HG03460 (cell line): Measurements from ENCODE around the gene NLGN1.

Experiments
- ATAC-seq: cut with Tn5 transposase; IDR thresholded peaks from one replicate; pipeline ENCODE4 v1.9.1; 2021; ENCODE audit not compliant: unreplicated experiment

The NLGN1 gene

DNA sequence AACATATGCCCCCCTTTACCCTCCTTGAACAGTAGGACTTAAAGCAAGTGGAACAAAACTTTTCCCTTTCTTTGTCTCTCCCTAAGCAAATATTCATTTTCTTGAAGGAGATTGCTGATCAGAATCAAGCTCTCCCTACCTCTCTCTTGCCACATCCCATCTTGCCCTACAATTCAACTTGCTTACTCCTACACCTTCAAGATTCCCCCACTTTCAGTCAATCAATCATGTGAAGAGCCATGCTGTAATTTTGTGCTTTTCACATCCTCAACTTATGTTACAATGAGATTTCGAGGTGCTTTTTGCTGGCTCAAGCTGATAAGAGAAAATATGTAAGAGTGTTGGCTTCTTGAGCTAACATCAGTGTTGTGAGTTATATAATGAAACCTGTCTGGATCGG is 662.9 kb downstream of the NLGN1 start:
- no peak for ATAC-seq

DNA sequence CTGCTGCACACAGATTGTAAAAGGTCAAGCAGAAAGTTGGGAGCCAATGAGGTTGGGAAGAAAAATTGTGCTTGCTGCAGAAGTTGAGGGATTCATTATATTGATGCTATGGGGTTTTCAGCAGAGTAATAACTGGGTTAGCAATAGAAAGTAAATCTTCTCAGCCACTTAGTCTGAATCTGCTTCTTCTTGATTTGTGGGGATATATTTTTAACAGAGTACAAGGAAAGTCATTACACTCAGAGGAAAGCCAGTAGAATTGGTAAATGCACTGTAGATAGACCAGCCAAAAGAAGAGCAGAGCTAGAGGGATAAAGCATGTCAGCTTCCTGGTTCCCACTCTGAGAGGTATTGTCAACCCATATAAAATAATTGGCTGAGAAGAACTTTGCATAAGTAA is 663.6 kb downstream of the NLGN1 start:
- ATAC-seq, result no peak

DNA sequence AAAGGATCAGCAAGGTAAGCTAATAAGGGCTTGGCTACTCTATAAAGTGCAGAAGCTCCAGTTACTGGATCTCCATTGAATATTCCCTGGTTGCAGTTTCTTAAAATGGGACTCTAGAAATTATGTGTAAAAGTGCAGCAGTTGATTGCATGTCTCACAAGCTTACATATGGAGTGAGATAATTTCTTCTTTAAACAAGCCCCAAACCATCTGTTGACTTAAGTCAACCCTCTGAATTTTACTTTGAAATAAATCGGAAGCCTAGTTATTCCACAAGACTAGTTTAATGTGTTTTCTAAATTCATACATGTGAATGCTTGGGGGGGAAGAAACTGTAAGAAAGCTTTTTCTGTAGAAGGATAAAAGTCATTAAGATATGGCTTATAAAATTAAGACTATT is 664.2 kb downstream of the NLGN1 start:
- ATAC-seq, result no peak

DNA sequence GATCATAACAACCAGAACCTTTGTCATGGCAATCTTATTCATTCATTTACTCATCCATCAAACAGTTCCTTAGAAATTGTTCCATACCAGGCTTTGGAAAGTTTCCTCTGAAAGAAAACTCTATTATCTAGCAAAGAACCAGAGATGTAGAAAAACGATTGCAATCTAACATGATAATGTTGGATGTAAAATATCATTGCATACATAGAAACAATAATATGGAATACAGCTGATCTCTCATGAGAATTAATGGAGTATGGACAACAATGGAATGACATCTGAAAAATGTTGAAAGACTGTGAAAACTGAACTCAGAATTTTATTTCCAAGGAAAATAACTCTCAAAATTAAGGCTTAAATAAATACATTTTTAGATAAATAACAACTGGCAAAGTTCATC is 665.4 kb downstream of the NLGN1 start:
- no peak for ATAC-seq

DNA sequence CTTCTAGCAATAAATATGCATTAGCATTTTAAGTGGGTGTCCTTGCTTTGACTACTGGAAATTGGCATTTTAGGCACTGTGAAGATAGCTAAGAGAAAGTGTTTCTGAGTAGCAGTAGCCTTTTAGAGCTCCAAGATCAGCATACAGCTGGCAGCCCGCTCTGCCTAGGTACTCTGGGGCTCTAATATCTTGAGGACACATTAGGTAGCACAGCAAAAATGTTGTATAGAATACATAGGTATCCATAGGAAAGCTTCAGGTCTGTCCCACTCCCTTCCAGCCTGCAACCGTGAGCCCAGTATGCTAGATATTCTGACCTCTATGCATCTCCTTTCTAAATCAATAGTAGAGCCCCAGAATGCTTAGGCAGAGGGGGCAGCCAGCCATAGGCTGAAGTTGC is 670.5 kb downstream of the NLGN1 start:
- ATAC-seq, result no peak

DNA sequence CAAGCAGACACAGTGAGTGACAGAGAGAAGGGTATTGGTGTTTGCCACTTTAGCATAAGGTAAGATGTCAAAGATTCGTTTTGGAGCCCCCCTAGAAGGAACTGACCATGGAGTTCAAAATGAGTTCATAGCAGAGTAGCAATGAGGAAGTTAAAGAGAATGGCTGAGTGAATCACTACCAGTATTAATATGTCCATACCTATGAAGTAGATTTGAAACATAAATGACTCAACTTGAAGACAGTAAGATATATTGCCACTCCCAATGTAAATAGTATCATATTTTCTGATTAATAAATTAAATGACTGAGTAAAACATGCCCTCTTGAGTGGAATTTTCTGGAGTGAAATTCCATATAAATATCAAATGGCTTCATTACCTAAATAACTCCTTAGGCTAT is 675.1 kb downstream of the NLGN1 start:
- no peak for ATAC-seq

DNA sequence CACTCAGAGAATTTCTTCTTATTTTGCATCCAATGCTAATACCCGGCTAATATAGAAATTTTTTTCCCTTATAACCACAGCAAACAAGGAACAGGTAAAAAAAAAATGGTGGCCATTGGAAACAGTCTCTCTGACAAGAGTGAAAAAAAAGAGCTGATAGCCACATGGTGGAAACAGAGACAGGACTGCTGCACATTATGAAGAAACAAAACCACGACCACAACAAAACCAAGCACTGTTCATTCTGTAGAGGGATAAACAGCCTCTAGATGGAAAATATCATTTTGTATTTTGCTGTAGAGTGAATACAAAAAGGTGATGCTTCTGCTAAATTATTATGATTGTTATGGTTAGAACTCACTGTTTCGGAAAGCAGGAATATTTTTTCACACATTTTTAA is 686.2 kb downstream of the NLGN1 start:
- ATAC-seq, result no peak

DNA sequence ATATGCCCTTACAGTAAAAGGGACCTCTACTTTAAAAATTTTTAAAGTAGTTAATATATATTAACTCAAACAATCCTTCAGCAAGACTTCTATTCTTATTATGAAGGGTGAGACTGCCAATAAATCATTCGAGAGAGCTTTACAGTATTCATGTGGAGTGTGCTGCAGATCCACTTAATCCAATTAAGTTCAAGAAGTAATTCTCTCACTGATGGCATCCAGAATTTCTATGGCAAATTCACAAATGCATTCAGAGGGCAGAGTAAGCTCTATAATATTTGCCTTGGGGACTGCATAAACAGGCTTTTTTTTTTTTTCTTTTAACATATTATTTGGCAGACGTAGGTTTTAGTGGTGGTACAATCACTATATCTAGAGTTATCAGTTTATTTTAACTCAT is 692.0 kb downstream of the NLGN1 start:
- no peak for ATAC-seq

DNA sequence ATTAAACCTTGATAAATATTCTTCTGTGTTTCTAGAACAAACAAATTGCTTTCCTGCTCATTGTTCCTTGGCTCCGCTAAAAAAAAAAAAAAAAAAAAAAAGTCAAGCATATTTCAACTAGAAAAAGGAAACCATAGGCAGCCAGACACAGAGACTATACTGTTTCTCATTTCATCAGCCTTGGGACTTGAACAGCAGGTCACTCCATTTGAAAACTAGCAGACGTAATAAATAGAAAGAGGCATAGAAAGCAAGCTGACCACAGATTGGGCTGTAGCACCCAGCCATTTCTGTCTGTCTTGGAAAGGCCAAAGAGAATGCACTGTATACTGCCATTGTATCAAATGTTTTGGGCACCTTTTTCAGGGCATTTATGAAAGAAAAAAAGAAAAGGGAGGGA is 697.1 kb downstream of the NLGN1 start:
- no peak for ATAC-seq

DNA sequence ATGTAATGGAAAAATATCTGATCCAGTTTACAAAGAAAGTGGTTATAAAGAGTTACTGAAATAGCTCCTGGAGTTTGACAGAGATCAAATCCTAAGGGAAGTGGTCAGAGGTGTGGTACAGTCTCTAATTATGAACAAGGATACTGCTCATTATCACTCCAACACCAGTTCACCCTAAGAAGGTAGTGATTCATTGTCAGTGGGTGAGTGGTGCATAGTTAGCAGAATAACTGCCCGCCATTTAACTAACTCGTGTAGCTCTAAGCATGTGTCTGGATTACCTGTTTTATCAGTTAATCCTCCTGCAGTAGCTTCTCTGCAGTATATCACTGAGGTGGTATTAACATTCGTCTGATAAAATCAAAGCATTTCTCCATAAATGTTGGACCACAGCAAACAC is 700.1 kb downstream of the NLGN1 start:
- ATAC-seq, result no peak

DNA sequence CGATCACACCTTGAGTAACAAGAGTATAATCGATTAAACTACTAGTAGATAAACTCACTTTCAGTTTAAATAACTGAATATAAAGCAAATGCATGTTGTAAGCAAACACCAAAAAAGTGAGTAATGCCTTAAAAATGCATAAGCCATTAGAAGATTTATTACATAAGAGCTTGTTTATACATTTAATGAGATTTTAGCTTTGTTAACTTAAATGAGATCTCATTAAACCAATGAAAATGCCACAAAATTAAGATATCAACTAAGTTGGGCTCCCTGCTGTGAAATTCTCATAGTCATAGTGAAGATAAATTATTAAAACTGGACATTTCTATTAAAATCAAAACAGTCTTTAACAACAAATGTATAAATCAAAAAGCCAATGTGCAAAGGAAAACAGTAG is 701.2 kb downstream of the NLGN1 start:
- ATAC-seq, result no peak

DNA sequence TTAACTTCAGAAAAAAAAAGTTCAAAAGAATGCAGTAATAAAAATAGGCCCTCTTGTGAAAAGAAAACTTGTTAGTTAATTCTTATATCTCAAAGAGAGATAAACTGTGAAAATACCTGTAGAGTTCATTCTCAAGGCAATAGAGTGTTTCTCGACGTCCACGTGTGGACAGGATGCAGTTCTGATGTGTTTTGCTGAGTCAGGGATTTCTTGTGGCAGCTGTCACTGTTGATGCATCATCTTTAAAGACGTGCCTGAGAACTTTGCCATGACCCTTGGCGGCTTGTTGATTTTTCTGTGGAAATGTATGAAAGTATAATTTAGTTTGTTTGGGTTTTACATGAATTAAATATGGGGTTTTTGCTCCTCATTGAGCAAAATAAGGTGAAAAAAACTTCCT is 702.2 kb downstream of the NLGN1 start:
- ATAC-seq, result no peak

DNA sequence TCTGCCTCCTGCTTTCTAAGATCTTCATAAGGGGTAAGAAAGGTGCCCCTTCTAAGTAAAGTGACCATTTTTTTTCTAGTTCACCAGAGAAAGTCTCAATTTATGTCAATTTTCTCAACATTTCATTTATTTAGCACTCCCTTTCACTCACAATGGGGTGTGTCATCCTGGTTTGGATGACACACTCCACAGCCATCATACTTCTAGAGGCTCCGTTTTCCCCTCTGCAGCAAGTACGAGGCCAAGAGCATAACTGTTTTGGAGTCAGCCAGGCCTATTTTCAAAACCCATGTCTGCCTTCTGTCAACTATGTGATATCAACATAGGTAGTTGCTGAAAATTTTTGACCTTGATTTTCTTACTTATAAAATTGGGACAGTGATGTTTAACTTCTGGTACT is 703.2 kb downstream of the NLGN1 start:
- ATAC-seq, result no peak

DNA sequence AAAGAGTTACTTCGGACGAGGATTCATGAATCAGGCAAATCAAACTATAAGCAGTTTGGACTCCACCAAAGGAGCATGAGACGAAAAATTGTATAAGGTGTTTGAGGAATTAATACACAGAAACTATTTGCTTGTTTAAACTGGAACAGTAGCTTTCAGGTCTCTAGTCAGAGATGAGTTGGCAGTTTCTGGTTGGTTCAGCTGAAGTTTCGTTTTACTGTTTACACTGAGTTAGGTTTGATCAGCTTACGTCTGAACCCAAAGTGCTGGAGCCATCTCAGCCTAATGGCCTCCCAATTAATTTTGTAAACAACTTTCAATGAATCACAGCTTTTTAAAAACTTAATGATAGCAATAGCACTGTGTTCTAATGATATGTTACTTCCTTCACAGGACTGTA is 703.7 kb downstream of the NLGN1 start:
- peak; percentile 88 for ATAC-seq

DNA sequence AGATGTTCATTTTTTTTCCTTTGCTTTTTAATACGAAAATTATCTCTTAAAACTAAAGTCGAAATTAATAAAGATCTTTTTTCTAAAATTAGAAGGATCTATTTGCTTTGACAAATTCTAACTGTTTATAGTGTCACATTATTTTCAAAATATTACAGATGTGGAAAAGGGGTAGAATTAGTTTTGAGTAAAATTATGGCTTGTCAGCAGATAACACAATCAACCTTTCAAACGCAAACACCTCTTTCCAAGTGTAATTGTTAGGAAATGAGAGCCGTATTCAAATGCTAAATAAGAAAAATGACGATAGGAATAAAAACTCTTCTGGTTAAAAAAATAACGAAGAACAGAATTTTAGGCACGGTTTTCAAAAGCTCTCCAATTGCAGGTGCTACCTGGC is 704.7 kb downstream of the NLGN1 start:
- no peak for ATAC-seq

DNA sequence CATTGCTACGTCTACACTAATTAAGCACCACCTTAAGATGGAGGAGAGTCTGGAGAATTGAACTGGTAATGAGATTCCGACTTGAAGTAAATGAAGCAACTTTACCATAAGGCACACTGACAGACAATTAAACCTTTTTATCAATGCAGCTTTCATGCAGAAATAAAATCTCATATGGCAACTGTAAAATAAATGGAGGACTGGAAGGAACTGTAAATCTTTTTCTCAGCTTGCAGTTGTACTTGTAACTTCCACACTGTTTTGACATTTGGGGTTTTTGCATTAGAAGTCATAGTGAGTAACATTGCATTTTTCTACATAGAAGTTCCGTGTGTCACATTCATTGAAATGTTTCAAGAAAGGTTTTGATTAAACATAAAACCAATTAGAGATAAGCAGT is 705.3 kb downstream of the NLGN1 start:
- ATAC-seq, result no peak

DNA sequence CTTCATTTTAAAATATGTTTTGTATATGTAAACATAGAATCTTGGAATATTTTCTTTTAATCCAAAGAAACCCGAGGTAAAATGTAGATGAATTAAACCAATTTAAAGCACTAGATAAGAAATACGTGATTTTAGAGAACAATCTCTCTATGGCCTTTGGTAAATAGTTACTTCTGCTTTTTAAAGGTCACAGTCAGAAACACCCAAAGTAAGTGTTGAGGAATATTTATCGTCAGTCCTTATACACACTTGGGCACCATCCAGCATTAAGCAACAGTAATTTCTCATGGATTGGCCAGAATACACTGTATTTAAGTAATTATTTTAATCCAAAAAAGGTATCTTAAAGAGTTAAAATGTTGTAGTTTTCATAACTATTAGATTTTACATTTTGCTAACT is 713.2 kb downstream of the NLGN1 start:
- ATAC-seq, result no peak

DNA sequence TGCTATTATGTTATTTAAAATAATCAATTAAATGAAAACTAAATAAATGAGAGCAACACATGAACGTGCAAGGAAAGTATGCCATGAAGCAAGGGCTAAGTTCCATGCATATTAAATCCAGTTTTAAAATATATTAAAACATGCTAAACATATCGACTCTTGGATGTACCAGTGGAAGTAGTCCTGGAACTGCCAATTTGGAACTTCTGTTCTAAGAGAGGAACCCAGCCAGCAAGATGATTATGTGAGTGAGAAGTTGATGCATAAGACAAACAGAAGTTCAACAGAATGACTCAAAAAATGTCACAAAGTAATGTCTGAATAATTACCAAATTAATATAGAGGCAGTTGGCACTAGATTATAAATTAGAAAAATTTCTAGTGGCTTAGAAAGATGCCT is 714.2 kb downstream of the NLGN1 start:
- ATAC-seq, result no peak

DNA sequence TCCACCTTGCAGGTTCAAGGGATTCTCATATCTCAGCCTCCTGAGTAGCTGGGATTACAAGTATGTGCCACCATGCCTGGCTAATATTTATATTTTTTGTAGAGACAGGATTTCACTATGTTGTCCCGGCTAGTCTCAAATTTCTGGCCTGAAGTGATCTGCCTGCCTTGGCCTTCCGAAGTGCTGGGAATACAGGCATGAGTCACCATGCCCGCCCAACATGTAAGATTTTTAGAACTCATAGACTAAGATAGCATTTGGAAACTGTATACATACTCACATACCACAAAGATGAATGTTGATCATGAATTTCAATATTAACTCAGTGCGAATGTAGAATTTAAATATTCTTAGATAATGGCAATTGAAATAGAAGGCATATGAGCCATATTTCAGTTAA is 718.9 kb downstream of the NLGN1 start:
- no peak for ATAC-seq

DNA sequence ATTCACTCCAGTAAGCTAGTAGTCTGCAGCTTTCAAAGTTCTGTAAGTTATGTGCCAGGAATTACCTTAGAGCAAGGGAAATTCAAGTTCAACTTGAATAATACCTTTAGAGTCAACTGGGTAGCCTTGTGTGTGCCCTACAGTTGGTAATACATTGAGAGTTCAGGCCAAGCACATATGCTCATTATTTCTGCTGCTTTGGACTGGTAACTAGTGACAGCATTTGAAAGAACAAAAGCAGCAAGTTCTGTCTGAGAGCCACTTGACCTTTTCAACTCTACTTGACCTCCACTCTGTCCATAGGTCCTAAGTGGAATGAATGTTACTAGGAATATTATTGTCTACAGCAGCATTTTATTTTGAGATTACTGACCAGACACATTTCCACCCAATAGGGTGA is 723.5 kb downstream of the NLGN1 start:
- ATAC-seq, result no peak

DNA sequence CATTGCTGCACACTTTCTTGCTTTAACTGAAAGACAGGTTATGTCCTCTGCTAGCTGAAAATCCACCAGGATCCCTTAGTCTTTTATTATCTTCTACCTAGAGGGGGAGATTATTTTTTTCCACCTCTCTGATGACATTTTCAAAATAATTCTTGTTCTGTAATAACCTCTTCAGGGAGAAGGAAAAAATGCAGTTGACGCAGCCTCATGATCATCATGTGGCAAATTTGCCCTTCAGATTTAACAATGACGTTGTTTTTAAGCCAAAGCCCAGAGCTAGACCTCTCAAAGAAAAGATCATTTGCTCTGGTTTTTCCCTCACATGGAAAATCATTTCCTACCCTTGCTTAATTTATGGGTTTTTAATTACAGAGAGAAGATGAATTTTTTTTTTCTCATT is 724.9 kb downstream of the NLGN1 start:
- no peak for ATAC-seq

DNA sequence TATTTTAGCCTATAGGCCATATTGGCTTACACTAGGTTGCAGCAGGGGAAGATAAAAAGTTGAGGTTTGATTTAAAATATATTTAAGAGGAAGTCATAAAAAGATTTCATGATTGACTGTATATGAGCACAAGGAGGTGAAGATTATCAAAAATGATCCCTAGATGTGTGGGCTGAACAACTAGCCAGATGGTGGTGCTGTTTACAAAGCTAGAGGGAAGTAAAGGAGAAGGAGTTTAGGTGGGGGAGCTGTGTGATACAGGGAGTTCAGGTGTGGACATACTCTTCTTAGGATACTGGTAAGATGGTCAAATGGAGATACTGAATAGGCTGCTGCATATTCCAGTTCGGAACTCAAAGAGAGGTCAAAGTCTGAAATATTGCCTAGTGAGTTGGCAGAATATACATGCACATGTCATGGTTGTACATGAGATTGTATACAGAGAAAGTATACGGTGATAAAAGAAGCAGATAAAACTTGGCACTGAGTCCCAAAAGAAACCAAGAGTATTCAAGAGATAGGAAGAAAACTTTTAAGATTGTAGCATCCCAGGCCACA is 727.8 kb downstream of the NLGN1 start:
- no peak for ATAC-seq

DNA sequence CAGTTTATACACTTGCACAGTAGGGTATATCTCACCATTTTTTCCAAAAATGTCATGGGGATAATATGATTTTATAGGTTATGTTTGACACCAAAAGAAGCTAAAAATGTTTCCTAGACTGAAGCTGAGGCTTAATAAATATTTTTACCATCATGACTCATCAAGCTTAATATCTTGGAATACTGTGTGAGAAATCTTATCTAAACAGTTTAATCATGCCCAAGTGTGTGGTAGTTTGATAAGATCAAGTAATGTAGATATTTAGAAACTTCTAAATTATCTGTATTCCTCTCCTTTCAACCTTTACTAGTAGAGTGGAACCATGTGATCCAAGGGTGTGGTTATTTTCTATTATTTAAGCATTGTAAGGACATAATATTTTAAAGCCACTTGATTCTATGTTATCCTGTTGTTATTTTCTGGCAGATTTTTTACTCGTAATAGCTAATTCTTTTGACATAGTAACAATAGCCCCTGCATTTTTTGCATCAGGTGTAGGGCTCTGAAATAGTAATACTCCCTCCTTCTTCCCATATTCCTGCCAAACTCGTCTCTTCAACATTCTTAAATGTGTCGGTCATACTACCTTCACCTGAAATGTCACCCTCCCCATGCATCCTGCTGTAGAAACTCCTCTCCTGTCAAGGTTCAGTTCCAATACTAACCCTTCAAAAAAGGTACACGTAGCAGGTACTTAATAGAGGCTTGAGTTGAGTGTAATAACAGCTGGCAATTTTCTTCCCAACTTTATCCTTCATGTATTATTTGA is 729.6 kb downstream of the NLGN1 start:
- no peak for ATAC-seq
